ENCODE measurements around the gene CDH22. TPM values are rescaled to one million over a fixed set of nuclear protein-coding genes. Genes with fewer than 3 reads are reported as not detected.

Gene CDH22
- total and polyA plus RNA-seq, 2 experiments from 2014 or later = not detected

DNA sequence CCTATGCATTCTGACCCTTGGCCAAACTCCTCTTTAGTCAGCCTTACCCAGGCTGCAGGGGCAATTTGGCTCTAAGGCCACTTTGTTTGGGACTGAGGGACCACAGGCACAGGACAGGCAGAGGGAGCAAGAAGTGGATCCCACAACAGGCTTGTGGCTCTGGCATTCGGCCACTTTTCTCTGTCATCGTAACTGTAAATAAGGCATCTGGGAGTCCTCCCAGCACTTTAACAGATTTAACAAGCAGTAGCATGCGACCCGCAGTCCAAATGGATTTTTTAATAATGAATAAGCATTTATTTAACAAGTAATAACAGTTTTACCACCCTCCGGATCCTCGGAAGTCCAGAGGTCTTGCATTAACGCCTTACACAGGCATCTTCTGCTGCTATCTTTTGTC lies 16.1 kb upstream of the CDH22 start:
- H3K27ac ChIP-seq = no peak overlapping the region
- no peaks in the 10 kb centered on the region for H3K9me3 ChIP-seq (ENCODE audit: low read depth)
- no peaks in the 10 kb centered on the region for H3K36me3 ChIP-seq
- TF ChIP-seq, protein P1, sequence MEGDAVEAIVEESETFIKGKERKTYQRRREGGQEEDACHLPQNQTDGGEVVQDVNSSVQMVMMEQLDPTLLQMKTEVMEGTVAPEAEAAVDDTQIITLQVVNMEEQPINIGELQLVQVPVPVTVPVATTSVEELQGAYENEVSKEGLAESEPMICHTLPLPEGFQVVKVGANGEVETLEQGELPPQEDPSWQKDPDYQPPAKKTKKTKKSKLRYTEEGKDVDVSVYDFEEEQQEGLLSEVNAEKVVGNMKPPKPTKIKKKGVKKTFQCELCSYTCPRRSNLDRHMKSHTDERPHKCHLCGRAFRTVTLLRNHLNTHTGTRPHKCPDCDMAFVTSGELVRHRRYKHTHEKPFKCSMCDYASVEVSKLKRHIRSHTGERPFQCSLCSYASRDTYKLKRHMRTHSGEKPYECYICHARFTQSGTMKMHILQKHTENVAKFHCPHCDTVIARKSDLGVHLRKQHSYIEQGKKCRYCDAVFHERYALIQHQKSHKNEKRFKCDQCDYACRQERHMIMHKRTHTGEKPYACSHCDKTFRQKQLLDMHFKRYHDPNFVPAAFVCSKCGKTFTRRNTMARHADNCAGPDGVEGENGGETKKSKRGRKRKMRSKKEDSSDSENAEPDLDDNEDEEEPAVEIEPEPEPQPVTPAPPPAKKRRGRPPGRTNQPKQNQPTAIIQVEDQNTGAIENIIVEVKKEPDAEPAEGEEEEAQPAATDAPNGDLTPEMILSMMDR (IDR thresholded peaks at IDR 0.05; ENCODE audit: low read depth, low read length) = no peak
- H3K4me3 ChIP-seq = no peak overlapping the region
- no peak for DNase-seq (ENCODE audit: low read depth in 1 of 2, low spot score in 1 of 2)
- H3K27me3 ChIP-seq = no peaks in the 10 kb centered on the region
- H3K4me1 ChIP-seq (ENCODE audit: low read depth) = no peaks in the 10 kb centered on the region

GRCh38 chr20:46323557-46323956 lies 15.3 kb upstream of the CDH22 start:
- Histone ChIP-seq H3K36me3 (no peaks in the 10 kb centered on the region), H3K27me3 (no peaks in the 10 kb centered on the region), H3K4me3 (no peak overlapping the region), H3K4me1 (ENCODE audit: low read depth) (no peaks in the 10 kb centered on the region), H3K27ac (no peak overlapping the region), H3K9me3 (ENCODE audit: low read depth) (no peaks in the 10 kb centered on the region)
- TF ChIP-seq, protein P1 (IDR thresholded peaks at IDR 0.05; ENCODE audit: low read depth, low read length) = no peak
- no peak for DNase-seq (ENCODE audit: low read depth in 1 of 2, low spot score in 1 of 2)

- no peak for DNase-seq (ENCODE audit: low read depth in 1 of 2, low spot score in 1 of 2)
- no peaks in the 10 kb centered on the region for H3K36me3 ChIP-seq
- H3K4me1 ChIP-seq (ENCODE audit: low read depth) = no peaks in the 10 kb centered on the region
- H3K27ac ChIP-seq = no peak overlapping the region
- TF ChIP-seq, protein P1 (IDR thresholded peaks at IDR 0.05; ENCODE audit: low read depth, low read length) = no peak
- H3K9me3 ChIP-seq (ENCODE audit: low read depth) = no peaks in the 10 kb centered on the region
- no peaks in the 10 kb centered on the region for H3K27me3 ChIP-seq
- no peak overlapping the region for H3K4me3 ChIP-seq
Measured at GRCh38 chr20:46322641-46323040, 14.3 kb upstream of the CDH22 start.

DNA sequence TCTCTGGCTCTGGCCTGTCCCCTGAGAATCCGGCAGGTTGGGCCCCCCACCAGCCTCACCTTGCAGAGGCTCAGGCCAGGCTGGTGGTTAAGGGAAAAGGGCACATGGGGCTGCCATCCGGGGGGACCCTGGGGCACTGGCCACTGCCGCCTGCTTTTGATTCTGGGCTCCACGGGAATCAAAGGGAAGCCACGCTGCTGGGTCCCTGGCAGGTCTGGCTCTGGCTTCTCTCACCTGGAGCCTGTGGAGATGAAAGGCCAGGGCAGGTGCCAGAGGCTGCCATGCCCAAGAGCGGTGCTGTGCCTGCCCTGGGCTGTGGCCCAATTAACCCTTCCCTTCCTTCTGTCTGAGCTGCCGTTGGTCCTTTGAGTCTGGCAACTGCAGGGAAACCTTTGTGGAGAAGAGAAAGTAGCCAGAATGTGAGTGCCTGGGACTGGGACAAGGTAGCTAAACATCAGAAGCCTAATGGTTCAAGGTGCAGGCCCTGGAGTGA lies 9.4 kb upstream of the CDH22 start:
- Histone ChIP-seq H3K9me3 (ENCODE audit: low read depth) (no peaks in the 10 kb centered on the region), H3K4me3 (no peak overlapping the region), H3K36me3 (no peaks in the 10 kb centered on the region), H3K27ac (no peak overlapping the region), H3K4me1 (ENCODE audit: low read depth) (no peaks in the 10 kb centered on the region), H3K27me3 (peaks cover 11% of the 10 kb centered on the region)
- TF ChIP-seq, protein P1 (IDR thresholded peaks at IDR 0.05; ENCODE audit: low read depth, low read length) = no peak
- DNase-seq (ENCODE audit: low read depth in 1 of 2, low spot score in 1 of 2) = no peak

DNA sequence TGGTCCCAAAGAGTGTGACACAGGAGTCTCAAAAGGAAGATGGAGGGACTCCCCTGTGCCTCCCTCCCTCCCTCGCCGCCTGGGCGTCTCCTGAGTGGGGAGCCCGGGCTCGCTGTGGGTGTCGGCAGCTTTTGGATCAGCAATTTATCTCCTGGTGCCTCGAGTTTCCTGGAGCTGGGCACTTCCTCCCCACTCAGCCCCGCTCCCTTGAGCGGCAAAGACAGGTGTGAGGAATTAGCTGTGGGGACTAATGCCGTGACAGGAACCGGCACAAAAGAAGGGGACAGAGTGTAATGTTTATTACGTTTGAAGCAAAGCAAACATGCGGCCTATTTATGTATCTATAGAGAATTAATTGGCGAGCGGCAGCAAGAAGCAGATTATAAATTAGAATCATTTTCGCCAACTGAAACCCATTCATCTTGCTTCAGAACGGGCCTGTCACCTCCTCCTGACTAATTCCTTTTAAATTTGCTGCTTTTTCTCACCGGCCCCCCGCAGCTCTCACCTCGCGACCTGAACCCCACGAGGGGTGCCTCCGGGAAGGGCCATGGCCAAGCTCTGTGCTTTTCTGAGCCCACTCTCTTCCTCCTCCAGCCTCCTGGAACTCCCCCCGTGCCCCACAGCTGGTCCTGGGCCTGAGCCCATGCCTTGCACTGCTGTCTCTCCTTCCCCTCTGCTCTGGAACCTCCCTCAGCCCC lies 8.8 kb upstream of the CDH22 start:
- Histone ChIP-seq H3K27me3 (peaks cover 17% of the 10 kb centered on the region), H3K27ac (no peak overlapping the region), H3K36me3 (no peaks in the 10 kb centered on the region), H3K4me3 (no peak overlapping the region), H3K9me3 (ENCODE audit: low read depth) (no peaks in the 10 kb centered on the region), H3K4me1 (ENCODE audit: low read depth) (no peaks in the 10 kb centered on the region)
- TF ChIP-seq, protein P1 (IDR thresholded peaks at IDR 0.05; ENCODE audit: low read depth, low read length) = no peak
- no peak for DNase-seq (ENCODE audit: low read depth in 1 of 2, low spot score in 1 of 2)
